GM12891 (cell line): Measurements from ENCODE around the gene GOSR2.
"Not testable (repeated sequence)": the region's sequence is repeated elsewhere in the genome, so short reads cannot be mapped to it uniquely, and the experiment has no call there.

Source experiments
- DNase-seq: peaks from one replicate; pipeline ENCODE4 v3.0.0; 2011; ENCODE audit warnings: low spot score; ENCODE audit not compliant: insufficient read length
- FAIRE-seq: peaks from 2 replicates; lab custom pipeline; 2011; peaks lifted over from hg19 to GRCh38; lab: Jason Lieb, UNC
- PAX5 ChIP-seq: IDR thresholded peaks from 2 replicates; pipeline ENCODE4 v1.6.1; 2011; ENCODE audit warnings: low read length, moderate library complexity, mild to moderate bottlenecking; ENCODE audit not compliant: insufficient read depth, severe bottlenecking
- POLR2A ChIP-seq: IDR thresholded peaks from 2 replicates; pipeline ENCODE4 v1.6.1; 2011; ENCODE audit warnings: low read depth, low read length, control low read depth
- POLR2AphosphoS5 ChIP-seq: IDR thresholded peaks from 2 replicates; pipeline ENCODE4 v1.6.1; 2011; ENCODE audit warnings: low read depth, low read length, control low read depth
- POU2F2 ChIP-seq: IDR thresholded peaks from 2 replicates; pipeline ENCODE4 v1.6.1; 2011; ENCODE audit warnings: low read depth, mild to moderate bottlenecking, control low read depth, low read length, moderate library complexity
- SPI1 ChIP-seq: IDR thresholded peaks from 2 replicates; pipeline ENCODE4 v1.6.1; 2011; ENCODE audit warnings: low read depth, low read length, control low read depth
- TAF1 ChIP-seq: IDR thresholded peaks from 2 replicates; pipeline ENCODE4 v1.6.1; 2011; ENCODE audit warnings: low read depth, low read length, control low read depth

GOSR2 gene

GRCh38 chr17:46903762-46904672, 18.9 kb upstream of the GOSR2 start:
- TF ChIP-seq PAX5 (no peak), POLR2AphosphoS5 (no peak), SPI1 (no peak), POLR2A (no peak), TAF1 (no peak), POU2F2 (no peak)
- no peak for FAIRE-seq
- DNase-seq = no peak

GRCh38 chr17:46908068-46908737, 14.8 kb upstream of the GOSR2 start:
- no peak for DNase-seq
- FAIRE-seq = no peak
- TF ChIP-seq TAF1 (no peak), SPI1 (no peak), PAX5 (no peak), POLR2A (no peak), POLR2AphosphoS5 (no peak), POU2F2 (no peak)

GRCh38 chr17:46910179-46910927, 12.6 kb upstream of the GOSR2 start:
- FAIRE-seq = no peak
- TF ChIP-seq SPI1 = no peak
- TF ChIP-seq TAF1 = no peak
- TF ChIP-seq POU2F2 = no peak
- TF ChIP-seq PAX5 = no peak
- TF ChIP-seq POLR2AphosphoS5 = no peak
- TF ChIP-seq POLR2A = no peak
- no peak for DNase-seq

DNA sequence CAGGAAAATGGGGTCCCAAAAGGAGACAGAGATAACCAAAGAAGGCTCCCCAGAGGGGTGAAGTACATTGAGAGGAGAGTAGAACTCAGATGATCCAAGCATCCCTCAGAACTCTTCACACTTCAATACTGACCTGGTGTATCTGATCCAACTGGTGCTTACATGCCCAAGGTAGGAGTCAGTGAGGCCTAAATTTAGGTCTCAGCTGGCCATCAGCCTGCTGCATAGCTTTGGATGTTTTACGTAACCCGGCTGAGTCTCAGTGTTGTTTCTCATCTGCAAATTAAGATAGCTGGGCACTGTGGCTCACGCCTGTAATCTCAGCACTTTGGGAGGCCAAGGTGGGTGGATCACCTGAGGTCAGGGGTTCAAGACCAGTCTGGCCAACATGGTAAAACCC, 11.6 kb upstream of the GOSR2 start:
- TF ChIP-seq POU2F2 (no peak), TAF1 (no peak), PAX5 (no peak), POLR2A (no peak), POLR2AphosphoS5 (no peak), SPI1 (no peak)
- FAIRE-seq (no peak), DNase-seq (no peak)

DNA sequence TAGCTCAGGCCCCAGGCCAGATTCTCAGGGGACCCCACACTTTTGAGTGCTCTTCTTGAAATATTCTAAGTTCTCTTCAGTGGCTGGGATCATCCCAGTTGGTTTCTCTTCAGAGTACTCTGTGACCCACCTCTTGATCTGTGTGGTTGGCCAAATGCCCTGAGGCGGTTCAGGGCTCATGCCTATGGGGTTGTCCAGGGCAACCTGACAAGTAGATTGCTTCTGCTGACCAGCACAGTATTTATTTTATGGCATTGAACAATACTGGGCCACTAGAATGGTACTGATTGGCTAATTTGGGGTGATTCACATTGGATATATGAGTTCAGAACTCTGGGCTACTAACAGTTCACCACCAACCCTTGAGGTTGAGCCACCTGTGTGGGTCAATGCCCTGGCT, 7.4 kb upstream of the GOSR2 start:
- FAIRE-seq (no peak), DNase-seq (no peak)
- TF ChIP-seq POU2F2 (no peak), POLR2A (no peak), SPI1 (no peak), POLR2AphosphoS5 (no peak), PAX5 (no peak), TAF1 (no peak)

GRCh38 chr17:46916211-46916610, 6.7 kb upstream of the GOSR2 start:
- TF ChIP-seq PAX5 (no peak), SPI1 (no peak), POLR2A (no peak), POLR2AphosphoS5 (no peak), POU2F2 (no peak), TAF1 (no peak)
- no peak for DNase-seq
- no peak for FAIRE-seq

- no peak for DNase-seq
- FAIRE-seq = no peak
- no peak for TF ChIP-seq SPI1
- no peak for TF ChIP-seq POU2F2
- no peak for TF ChIP-seq PAX5
- no peak for TF ChIP-seq POLR2AphosphoS5
- TF ChIP-seq TAF1 = no peak
- TF ChIP-seq POLR2A = no peak
Measured at GRCh38 chr17:46916623-46917022, 6.3 kb upstream of the GOSR2 start.

DNA sequence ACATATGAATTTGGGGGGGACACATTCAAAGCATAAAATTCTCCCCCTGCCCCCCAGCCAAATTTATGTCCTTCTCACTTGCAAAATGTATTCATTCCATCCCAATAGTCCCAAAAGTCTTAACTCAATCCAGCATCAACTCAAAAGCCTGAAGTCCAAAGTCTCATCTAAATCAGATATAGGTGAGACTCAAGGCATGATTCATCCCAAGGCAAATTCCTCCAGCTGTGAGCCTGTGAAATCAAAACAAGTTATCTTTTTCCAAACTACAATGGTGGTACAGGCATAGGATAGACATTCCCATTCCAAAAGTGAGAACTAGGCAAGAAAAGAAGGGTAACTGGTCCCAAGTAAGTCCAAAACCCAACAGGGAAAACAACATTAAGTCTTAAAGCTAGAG, 5.9 kb upstream of the GOSR2 start:
- FAIRE-seq = no peak
- DNase-seq = no peak
- TF ChIP-seq POU2F2 (no peak), SPI1 (no peak), TAF1 (no peak), POLR2AphosphoS5 (no peak), PAX5 (no peak), POLR2A (no peak)

DNA sequence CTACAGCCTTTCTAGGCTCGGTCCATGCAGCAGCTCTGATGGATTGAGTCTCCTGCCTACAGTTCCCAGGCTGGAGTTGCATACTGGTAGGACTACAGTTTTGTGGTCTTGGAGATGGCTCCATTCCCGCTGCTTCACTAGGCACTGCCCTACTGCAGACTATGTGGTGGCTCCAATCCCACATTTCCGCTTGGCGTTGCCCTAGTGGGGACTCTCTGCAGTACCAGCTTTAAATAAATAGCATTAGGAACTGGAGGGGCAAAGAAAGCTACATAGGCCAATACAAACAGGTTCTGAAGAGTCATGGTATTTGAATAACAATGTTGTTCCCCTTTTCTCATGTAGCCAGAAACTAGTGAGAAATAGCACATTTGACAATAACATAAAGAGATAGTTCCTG, 5.4 kb upstream of the GOSR2 start:
- TF ChIP-seq PAX5 (no peak), POU2F2 (no peak), POLR2AphosphoS5 (no peak), POLR2A (no peak), SPI1 (no peak), TAF1 (no peak)
- FAIRE-seq (no peak), DNase-seq (no peak)

DNA sequence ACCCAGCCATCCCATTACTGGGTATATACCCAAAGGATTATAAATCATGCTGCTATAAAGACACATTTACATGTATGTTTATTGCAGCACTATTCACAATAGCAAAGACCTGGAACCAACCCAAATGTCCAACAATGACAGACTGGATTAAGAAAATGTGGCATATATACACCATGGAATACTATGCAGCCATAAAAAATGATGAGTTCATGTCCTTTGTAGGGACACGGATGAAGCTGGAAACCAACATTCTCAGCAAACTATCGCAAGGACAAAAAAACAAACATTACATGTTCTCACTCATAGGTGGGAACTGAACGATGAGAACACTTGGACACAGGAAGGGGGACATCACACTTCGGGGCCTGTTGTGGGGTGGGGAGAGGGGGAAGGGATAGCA, 998 bp upstream of the GOSR2 start:
- DNase-seq, FAIRE-seq: not testable (repeated sequence)
